IMR-90 (cell line): ENCODE measurements around the gene PXK.

Experiments
- CEBPB ChIP-seq: IDR thresholded peaks from 2 replicates; pipeline ENCODE4 v1.6.1; 2012; ENCODE audit warnings: low read depth, low read length, improper control_type of control experiment
- POLR2A ChIP-seq: IDR thresholded peaks from 2 replicates; pipeline ENCODE4 v1.6.1; 2012; ENCODE audit warnings: mild to moderate bottlenecking, low read depth, low read length
- RFX5 ChIP-seq: IDR thresholded peaks from 2 replicates; pipeline ENCODE4 v1.8.0; 2012; ENCODE audit warnings: low read depth, mild to moderate bottlenecking, low read length, moderate library complexity
- TF ChIP-seq, protein P1 (sequence below): conservative IDR thresholded peaks from 2 replicates; pipeline ENCODE4 v1.5.1; 2012; ENCODE audit warnings: mild to moderate bottlenecking, low read depth, low read length, improper control_type of control experiment

DNA sequence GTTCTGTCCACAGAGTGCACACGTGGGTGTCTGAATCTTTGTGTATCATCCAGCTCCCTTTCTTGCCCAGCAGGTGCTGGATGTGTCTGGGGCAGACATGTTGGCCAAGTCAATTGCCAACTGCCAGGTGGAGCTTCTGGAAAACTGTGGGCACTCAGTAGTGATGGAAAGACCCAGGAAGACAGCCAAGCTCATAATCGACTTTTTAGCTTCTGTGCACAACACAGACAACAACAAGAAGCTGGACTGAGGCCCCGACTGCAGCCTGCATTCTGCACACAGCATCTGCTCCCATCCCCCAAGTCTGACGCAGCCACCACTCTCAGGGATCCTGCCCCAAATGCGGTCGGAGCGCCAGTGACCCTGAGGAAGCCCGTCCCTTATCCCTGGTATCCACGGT lies 39.2 kb upstream of the PXK start:
- TF ChIP-seq POLR2A (no peak), CEBPB (no peak), RFX5 (no peak)
- TF ChIP-seq, protein P1, sequence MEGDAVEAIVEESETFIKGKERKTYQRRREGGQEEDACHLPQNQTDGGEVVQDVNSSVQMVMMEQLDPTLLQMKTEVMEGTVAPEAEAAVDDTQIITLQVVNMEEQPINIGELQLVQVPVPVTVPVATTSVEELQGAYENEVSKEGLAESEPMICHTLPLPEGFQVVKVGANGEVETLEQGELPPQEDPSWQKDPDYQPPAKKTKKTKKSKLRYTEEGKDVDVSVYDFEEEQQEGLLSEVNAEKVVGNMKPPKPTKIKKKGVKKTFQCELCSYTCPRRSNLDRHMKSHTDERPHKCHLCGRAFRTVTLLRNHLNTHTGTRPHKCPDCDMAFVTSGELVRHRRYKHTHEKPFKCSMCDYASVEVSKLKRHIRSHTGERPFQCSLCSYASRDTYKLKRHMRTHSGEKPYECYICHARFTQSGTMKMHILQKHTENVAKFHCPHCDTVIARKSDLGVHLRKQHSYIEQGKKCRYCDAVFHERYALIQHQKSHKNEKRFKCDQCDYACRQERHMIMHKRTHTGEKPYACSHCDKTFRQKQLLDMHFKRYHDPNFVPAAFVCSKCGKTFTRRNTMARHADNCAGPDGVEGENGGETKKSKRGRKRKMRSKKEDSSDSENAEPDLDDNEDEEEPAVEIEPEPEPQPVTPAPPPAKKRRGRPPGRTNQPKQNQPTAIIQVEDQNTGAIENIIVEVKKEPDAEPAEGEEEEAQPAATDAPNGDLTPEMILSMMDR = no peak
